Mucosa of descending colon (tissue), 3 donors: ENCODE results near the gene USP47. TPM values are rescaled to one million over a fixed set of nuclear protein-coding genes. Genes with fewer than 3 reads are reported as not detected.

ENCODE experiments used
- ATAC-seq: fragments of 200-7000 bp; cut with Tn5 transposase; one replicate; pipeline ENCODE4 v1.9.1; 2020; ENCODE audit warnings: mild to moderate bottlenecking, moderate library complexity
- DNase-seq, 3 donors: peaks; one replicate each; pipeline ENCODE4 v3.0.0-alpha.2; 2020
- H3K36me3 ChIP-seq: fragments of 200-600 bp; one replicate; pipeline ENCODE4 v1.8.0; 2021; ENCODE audit warnings: low read depth, mild to moderate bottlenecking
- H3K4me1 ChIP-seq: fragments of 200-600 bp; one replicate; pipeline ENCODE4 v1.8.0; 2021; ENCODE audit warnings: low read depth, mild to moderate bottlenecking
- H3K4me3 ChIP-seq: fragments of 200-600 bp; one replicate; pipeline ENCODE4 v1.8.0; 2021; ENCODE audit warnings: mild to moderate bottlenecking
- H3K9me3 ChIP-seq: fragments of 200-600 bp; one replicate; pipeline ENCODE4 v1.8.0; 2021; ENCODE audit warnings: mild to moderate bottlenecking
- CTCF ChIP-seq: fragments of 200-600 bp; IDR thresholded peaks from one replicate; pipeline ENCODE4 v1.8.0; 2022; ENCODE audit warnings: antibody characterized with exemption, mild to moderate bottlenecking
- intact Hi-C, 2 donors: fragments of 100-400 bp; cut with DNase I in 1 of 2; cut with micrococcal nuclease in 1 of 2; formaldehyde crosslinking; loops; one replicate each; pipeline versions ENCODE4 v1.11.0 to v1.11.1; 2022; cut with DNase I, micrococcal nuclease
- total RNA-seq, 3 donors: library from RNA; stranded (reverse); fragmentation: NEBNext Ultra II Directional in 2 of 3; extraction: Animal tissue kit (Norgen Biotek cat#: 25700) in 2 of 3; gene quantifications; one replicate each; pipeline versions ENCODE4 v1.2.1 to v1.2.4, GENCODE V29; 2021 to 2023
- donor health status: DM: no; HTN: no; CAD: no; lungs with moderate emphysema.
- donor health status: DM: no; HTN: no; CAD: no.
- donor health status: DM: no; HTN: yes; CAD: no.

USP47 gene
- total RNA-seq, 3 donors from 2014 or later, result 36.1 to 59.3 (median 39.1) TPM

- no peaks in the 10 kb centered on the region for H3K36me3 ChIP-seq
- H3K4me1 ChIP-seq, result no peaks in the 10 kb centered on the region
- ATAC-seq, result no peak
- DNase-seq, result no peak
- no peak overlapping the region for H3K4me3 ChIP-seq
- no peak for TF ChIP-seq CTCF
- no peaks in the 10 kb centered on the region for H3K9me3 ChIP-seq
- intact Hi-C loops, result no loop called here
These were observed 21.2 kb downstream of the USP47 start for GRCh38 chr11:11862999-11863398.

DNA sequence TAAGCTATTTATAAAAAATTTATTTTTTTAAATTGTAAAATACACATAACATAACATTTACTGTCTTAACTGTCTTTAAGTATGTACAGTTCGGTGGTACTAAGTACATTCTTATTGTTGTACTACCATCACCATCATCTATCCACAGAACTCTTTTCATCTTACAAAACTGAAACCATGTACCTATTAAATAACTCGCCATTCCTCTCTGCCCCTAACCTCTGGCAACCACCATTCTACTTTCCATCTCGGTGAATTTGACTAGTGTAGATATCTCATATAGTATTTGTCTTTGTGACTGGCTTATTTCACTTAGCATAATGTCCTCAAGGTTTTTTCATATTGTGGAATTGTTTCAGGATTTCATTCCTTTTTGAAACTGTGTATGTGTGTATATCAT lies 22.6 kb downstream of the USP47 start:
- intact Hi-C loops, result no loop called here

DNA sequence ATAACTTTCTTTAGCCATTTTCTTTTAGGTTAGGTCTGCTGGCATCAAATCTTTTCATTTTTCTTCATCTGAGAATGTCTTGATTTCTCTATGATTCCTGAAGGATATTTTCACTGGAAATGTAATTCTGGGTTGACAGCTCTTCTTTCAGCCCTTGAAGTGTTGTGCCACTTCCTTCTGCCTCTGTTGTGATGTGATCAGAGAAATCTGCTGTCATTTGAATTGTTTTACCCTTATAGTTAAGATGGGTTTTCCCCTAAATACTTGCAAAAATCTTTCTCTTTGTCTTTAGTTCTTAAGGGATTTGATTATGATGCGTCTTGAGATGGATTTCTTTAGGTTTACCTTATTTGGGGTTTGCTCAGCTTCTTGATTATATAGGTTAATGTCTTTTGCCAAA lies 23.0 kb downstream of the USP47 start:
- ATAC-seq (no peak), DNase-seq (no peak)
- no peaks in the 10 kb centered on the region for H3K9me3 ChIP-seq
- H3K4me1 ChIP-seq, result no peaks in the 10 kb centered on the region
- intact Hi-C loops, result no loop called here
- H3K36me3 ChIP-seq, result no peaks in the 10 kb centered on the region
- H3K4me3 ChIP-seq, result no peak overlapping the region
- no peak for TF ChIP-seq CTCF

More for the DNA sequence above, 22.6 kb downstream of the USP47 start:
- Histone ChIP-seq H3K9me3 (no peaks in the 10 kb centered on the region), H3K36me3 (no peaks in the 10 kb centered on the region), H3K4me1 (no peaks in the 10 kb centered on the region), H3K4me3 (no peak overlapping the region)
- DNase-seq (no peak), ATAC-seq (no peak)
- TF ChIP-seq CTCF, result no peak

DNA sequence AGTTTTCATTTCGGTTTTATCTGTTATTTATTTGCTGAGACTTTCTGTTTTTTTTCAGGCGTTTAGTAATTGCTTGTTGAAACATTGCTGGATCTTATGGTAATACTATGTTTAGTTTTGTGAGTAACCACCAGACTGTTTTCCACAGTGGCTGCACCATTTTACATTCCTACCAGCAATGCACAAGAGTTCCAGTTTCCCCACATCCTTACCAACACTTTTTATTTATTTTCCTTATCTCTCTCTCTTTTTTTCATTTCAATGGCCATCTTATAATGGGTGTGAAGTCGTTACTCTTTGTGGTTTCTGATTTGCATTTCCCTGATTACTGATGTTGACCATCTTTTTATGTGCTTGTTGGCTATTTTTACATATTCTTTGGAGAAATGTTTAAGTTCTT lies 23.7 kb downstream of the USP47 start:
- ATAC-seq (no peak), DNase-seq (no peak)
- TF ChIP-seq CTCF, result no peak
- no peaks in the 10 kb centered on the region for H3K9me3 ChIP-seq
- no peak overlapping the region for H3K4me3 ChIP-seq
- H3K36me3 ChIP-seq, result no peaks in the 10 kb centered on the region
- intact Hi-C loops, result no loop called here
- no peaks in the 10 kb centered on the region for H3K4me1 ChIP-seq

GRCh38 chr11:11866203-11866602 lies 24.4 kb downstream of the USP47 start:
- DNase-seq (no peak), ATAC-seq (no peak)
- intact Hi-C loops, result no loop called here
- Histone ChIP-seq H3K4me3 (no peak overlapping the region), H3K9me3 (no peaks in the 10 kb centered on the region), H3K36me3 (no peaks in the 10 kb centered on the region), H3K4me1 (no peaks in the 10 kb centered on the region)
- TF ChIP-seq CTCF, result no peak

GRCh38 chr11:11867720-11868119 lies 25.9 kb downstream of the USP47 start:
- H3K4me1 ChIP-seq, result peaks cover 5% of the 10 kb centered on the region
- DNase-seq (no peak), ATAC-seq (no peak)
- H3K36me3 ChIP-seq, result no peaks in the 10 kb centered on the region
- no peak for TF ChIP-seq CTCF
- intact Hi-C loops, result no loop called here
- H3K4me3 ChIP-seq, result no peak overlapping the region
- no peaks in the 10 kb centered on the region for H3K9me3 ChIP-seq
